PC-9 (cell line): Measurements from ENCODE around the gene IRF4. TPM values are rescaled to one million over a fixed set of nuclear protein-coding genes. Genes with fewer than 3 reads are reported as not detected.

Experiments used
- BruUV-seq: library from RNA; stranded (reverse); fragments of 400-500 nt; replicated peaks from 2 replicates; lab custom pipeline; 2021; lab: Mats Ljungman, UMichigan
- CTCF ChIA-PET: fragments of 300-600 bp; sonication (Branson Sonifier 250); formaldehyde crosslinking; loops from one replicate; lab custom pipeline; 2022; ENCODE audit warnings: antibody characterized with exemption; lab: Charles Lee
- POLR2A ChIA-PET: fragments of 300-600 bp; sonication (Branson Sonifier 250); formaldehyde crosslinking; loops from one replicate; lab custom pipeline; 2022; ENCODE audit warnings: antibody characterized with exemption; ENCODE audit not compliant: unreplicated experiment; lab: Charles Lee
- DNase-seq, 2 experiments: peaks; one replicate each; pipeline versions ENCODE4 v3.0.0 to v3.0.0-alpha.2; 2015 to 2022; ENCODE audit warnings: mixed read lengths in 1 of 2
- H2AFZ ChIP-seq: fragments of 200-600 bp; sonication (generic); 2 replicates; pipeline ENCODE4 v1.8.1; 2017; ENCODE audit warnings: antibody characterized with exemption
- H3F3A ChIP-seq: fragments of 200-600 bp; sonication (generic); 2 replicates; pipeline ENCODE4 v1.8.1; 2017; ENCODE audit warnings: antibody characterized with exemption, mild to moderate bottlenecking, low read depth; ENCODE audit not compliant: insufficient read depth
- H3K27ac ChIP-seq: fragments of 200-600 bp; sonication (generic); 2 replicates; pipeline ENCODE4 v1.6.1; 2016; ENCODE audit warnings: mixed run types
- H3K27me3 ChIP-seq: fragments of 200-600 bp; sonication (generic); 2 replicates; pipeline ENCODE4 v1.6.1; 2016; ENCODE audit warnings: low read depth, mixed run types; ENCODE audit not compliant: insufficient read depth
- H3K36me3 ChIP-seq: fragments of 200-600 bp; sonication (generic); 2 replicates; pipeline ENCODE4 v1.6.1; 2016; ENCODE audit warnings: low read depth, mixed run types
- H3K4me1 ChIP-seq: fragments of 200-600 bp; sonication (generic); replicated peaks from 2 replicates; pipeline ENCODE4 v1.6.1; 2016; ENCODE audit warnings: mixed run types; ENCODE audit not compliant: insufficient read depth
- H3K4me2 ChIP-seq: fragments of 200-600 bp; sonication (generic); 2 replicates; pipeline ENCODE4 v1.6.1; 2017; ENCODE audit warnings: mixed run types
- H3K4me3 ChIP-seq: fragments of 200-600 bp; sonication (generic); 2 replicates; pipeline ENCODE4 v1.6.1; 2016; ENCODE audit warnings: mixed run types
- H3K79me2 ChIP-seq: fragments of 200-600 bp; sonication (generic); 2 replicates; pipeline ENCODE4 v1.6.1; 2017; ENCODE audit warnings: low read depth, mixed run types
- H3K9me2 ChIP-seq: fragments of 200-600 bp; sonication (generic); 2 replicates; pipeline ENCODE4 v1.8.1; 2017; ENCODE audit warnings: mild to moderate bottlenecking; ENCODE audit not compliant: insufficient read depth
- H3K9me3 ChIP-seq: fragments of 200-600 bp; sonication (generic); 2 replicates; pipeline ENCODE4 v1.8.1; 2016; ENCODE audit warnings: low read depth; ENCODE audit not compliant: insufficient read depth
- H4K20me1 ChIP-seq: fragments of 200-600 bp; sonication (generic); 2 replicates; pipeline ENCODE4 v1.8.1; 2017; ENCODE audit not compliant: insufficient read depth
- EZH2 ChIP-seq: fragments of 200-600 bp; sonication (generic); IDR thresholded peaks from 2 replicates; pipeline ENCODE4 v1.8.0; 2017; ENCODE audit warnings: antibody characterized with exemption, low read depth
- intact Hi-C: fragments of 100-400 bp; cut with micrococcal nuclease; formaldehyde crosslinking; loops from one replicate; pipeline ENCODE4 v1.10.0; 2022; ENCODE audit not compliant: unreplicated experiment
- total RNA-seq: library from RNA; stranded (reverse); gene quantifications from 2 replicates; pipeline ENCODE4 v1.2.3, GENCODE V29; 2021
- TF ChIP-seq, protein P1 (sequence below): fragments of 200-600 bp; sonication (generic); conservative IDR thresholded peaks from 2 replicates; pipeline ENCODE4 v1.6.1; 2017; ENCODE audit warnings: mixed run types, antibody characterized with exemption, mild to moderate bottlenecking, moderate library complexity

Gene IRF4
- total RNA-seq, 1 experiment from 2014 or later, result not detected

- no peaks in the 10 kb centered on the region for H3K9me2 ChIP-seq
- ChIA-PET CTCF (no interaction called here), POLR2A (no interaction called here)
- intact Hi-C loops, result no loop called here
- no peaks in the 10 kb centered on the region for H4K20me1 ChIP-seq
- TF ChIP-seq EZH2, result no peak
- TF ChIP-seq, protein P1, sequence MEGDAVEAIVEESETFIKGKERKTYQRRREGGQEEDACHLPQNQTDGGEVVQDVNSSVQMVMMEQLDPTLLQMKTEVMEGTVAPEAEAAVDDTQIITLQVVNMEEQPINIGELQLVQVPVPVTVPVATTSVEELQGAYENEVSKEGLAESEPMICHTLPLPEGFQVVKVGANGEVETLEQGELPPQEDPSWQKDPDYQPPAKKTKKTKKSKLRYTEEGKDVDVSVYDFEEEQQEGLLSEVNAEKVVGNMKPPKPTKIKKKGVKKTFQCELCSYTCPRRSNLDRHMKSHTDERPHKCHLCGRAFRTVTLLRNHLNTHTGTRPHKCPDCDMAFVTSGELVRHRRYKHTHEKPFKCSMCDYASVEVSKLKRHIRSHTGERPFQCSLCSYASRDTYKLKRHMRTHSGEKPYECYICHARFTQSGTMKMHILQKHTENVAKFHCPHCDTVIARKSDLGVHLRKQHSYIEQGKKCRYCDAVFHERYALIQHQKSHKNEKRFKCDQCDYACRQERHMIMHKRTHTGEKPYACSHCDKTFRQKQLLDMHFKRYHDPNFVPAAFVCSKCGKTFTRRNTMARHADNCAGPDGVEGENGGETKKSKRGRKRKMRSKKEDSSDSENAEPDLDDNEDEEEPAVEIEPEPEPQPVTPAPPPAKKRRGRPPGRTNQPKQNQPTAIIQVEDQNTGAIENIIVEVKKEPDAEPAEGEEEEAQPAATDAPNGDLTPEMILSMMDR, result no peak
- H3K9me3 ChIP-seq, result no peaks in the 10 kb centered on the region
- no peaks in the 10 kb centered on the region for H3F3A ChIP-seq
- no TSS peak for BruUV-seq
- no peaks in the 10 kb centered on the region for H3K79me2 ChIP-seq
- H3K27me3 ChIP-seq, result peaks cover 72% of the 10 kb centered on the region
- no peak for DNase-seq
- no peak overlapping the region for H3K27ac ChIP-seq
- H3K36me3 ChIP-seq, result no peaks in the 10 kb centered on the region
- no peak overlapping the region for H2AFZ ChIP-seq
- no peak overlapping the region for H3K4me2 ChIP-seq
- no peak overlapping the region for H3K4me3 ChIP-seq
- no peaks in the 10 kb centered on the region for H3K4me1 ChIP-seq
Measured at GRCh38 chr6:398558-399078, 7.1 kb downstream of the IRF4 start.

GRCh38 chr6:399785-400534, 8.4 kb downstream of the IRF4 start:
- Histone ChIP-seq H3K9me2 (no peaks in the 10 kb centered on the region), H3K4me3 (no peak overlapping the region), H3K27me3 (peaks cover 86% of the 10 kb centered on the region), H3K9me3 (no peaks in the 10 kb centered on the region), H3K27ac (no peak overlapping the region), H4K20me1 (no peaks in the 10 kb centered on the region), H3F3A (no peaks in the 10 kb centered on the region), H2AFZ (no peak overlapping the region), H3K36me3 (no peaks in the 10 kb centered on the region), H3K79me2 (no peaks in the 10 kb centered on the region), H3K4me2 (no peak overlapping the region), H3K4me1 (no peaks in the 10 kb centered on the region)
- DNase-seq, result no peak
- POLR2A ChIA-PET, result no interaction called here
- intact Hi-C loops, result no loop called here
- no TSS peak for BruUV-seq
- CTCF ChIA-PET, result no interaction called here
- TF ChIP-seq, protein P1, result no peak
- TF ChIP-seq EZH2, result no peak

DNA sequence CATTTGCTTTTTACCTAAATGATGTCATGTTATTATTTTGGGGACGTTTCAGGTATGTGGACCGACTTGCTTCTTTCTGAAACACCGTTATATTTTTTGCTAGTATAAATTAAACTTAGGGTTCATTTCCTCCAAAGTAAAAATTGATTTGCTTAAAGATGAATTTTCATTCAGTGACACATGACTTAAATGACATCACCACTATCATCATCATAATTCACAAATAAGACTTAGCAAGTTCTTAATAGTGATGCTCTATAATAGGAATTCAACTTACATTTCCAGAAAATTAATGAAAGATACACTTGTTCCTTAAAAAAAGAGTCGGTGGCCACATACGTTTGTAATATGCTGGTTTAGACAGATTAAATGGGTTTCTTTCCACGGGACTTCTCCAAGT, 9.3 kb downstream of the IRF4 start:
- ChIA-PET CTCF (no interaction called here), POLR2A (no interaction called here)
- TF ChIP-seq EZH2, result no peak
- TF ChIP-seq, protein P1, result no peak
- H3K4me1 ChIP-seq, result no peaks in the 10 kb centered on the region
- H3K9me2 ChIP-seq, result no peaks in the 10 kb centered on the region
- no peak overlapping the region for H3K4me2 ChIP-seq
- no peaks in the 10 kb centered on the region for H4K20me1 ChIP-seq
- H3K4me3 ChIP-seq, result no peak overlapping the region
- H3K36me3 ChIP-seq, result no peaks in the 10 kb centered on the region
- peaks cover 88% of the 10 kb centered on the region for H3K27me3 ChIP-seq
- no peaks in the 10 kb centered on the region for H3F3A ChIP-seq
- BruUV-seq, result no TSS peak
- no peaks in the 10 kb centered on the region for H3K9me3 ChIP-seq
- no peak overlapping the region for H3K27ac ChIP-seq
- no peaks in the 10 kb centered on the region for H3K79me2 ChIP-seq
- intact Hi-C loops, result no loop called here
- no peak for DNase-seq
- H2AFZ ChIP-seq, result no peak overlapping the region
